Mucosa of gallbladder (tissue), 1 donor: ENCODE results near the gene VKORC1. TPM values are rescaled to one million over a fixed set of nuclear protein-coding genes. Genes with fewer than 3 reads are reported as not detected.
A peak's percentile ranks its signal among the peaks of the same experiment; 100 is the strongest.
"Not testable (repeated sequence)": the region's sequence is repeated elsewhere in the genome, so short reads cannot be mapped to it uniquely, and the experiment has no call there.

Experiments
- DNase-seq: peaks from one replicate; pipeline ENCODE4 v3.0.0-alpha.2; 2020; ENCODE audit warnings: low spot score
- total RNA-seq: library from RNA; stranded (reverse); gene quantifications from one replicate; pipeline ENCODE4 v1.2.1, GENCODE V29; 2021
- donor health status: DM: no; HTN: no; CAD: no.

VKORC1 gene
- total RNA-seq, 1 donor from 2014 or later = 100 TPM

DNA sequence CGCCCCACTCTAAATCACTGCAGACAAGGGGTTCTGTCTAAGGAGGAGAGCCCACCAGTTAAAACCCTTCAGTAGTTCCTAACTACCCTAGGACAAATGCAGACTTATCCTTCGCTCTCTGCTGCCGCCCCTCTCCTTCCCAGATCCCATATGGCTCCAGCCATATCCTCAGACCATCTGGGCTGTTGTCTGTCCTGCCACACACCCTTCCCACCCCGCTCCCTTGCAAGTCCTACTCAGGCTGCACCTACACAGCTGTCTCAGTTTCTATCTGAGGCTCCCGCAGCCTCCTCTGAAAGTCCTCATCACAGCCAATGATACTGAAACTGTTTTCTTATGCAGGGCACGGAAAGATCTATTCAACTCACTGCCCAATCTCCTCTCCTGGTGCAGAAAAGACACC is 12.9 kb upstream of the VKORC1 start:
- no peak for DNase-seq

GRCh38 chr16:31106509-31107464 is 12.2 kb upstream of the VKORC1 start:
- DNase-seq = no peak

DNA sequence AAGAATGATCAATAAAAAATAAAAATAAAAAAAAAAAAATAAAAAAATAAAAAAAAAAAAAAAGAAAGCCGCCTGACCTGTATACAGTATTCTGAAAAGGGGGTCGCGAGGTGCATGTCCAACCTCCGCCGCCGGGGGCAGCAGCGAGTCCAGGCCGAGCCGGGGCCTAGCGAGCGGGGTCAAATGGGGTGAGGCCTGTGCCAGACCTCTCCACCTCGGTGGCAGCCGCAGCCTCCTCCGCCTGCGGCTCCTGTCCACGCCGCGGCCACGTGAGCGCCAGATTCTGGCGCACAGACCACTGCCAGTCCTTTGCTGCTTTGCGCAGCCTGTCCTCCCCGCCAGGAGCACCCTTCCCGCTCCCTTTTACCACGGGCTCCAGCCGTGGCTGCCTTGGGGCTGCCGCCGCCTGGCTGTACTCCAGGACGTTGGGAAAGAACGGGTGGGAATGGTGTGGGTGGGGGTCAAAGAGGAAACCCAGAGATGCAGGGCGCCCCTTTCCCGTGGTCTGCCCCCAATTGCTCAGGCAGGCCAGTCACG is 11.1 kb upstream of the VKORC1 start:
- DNase-seq = peak; percentile 82

DNA sequence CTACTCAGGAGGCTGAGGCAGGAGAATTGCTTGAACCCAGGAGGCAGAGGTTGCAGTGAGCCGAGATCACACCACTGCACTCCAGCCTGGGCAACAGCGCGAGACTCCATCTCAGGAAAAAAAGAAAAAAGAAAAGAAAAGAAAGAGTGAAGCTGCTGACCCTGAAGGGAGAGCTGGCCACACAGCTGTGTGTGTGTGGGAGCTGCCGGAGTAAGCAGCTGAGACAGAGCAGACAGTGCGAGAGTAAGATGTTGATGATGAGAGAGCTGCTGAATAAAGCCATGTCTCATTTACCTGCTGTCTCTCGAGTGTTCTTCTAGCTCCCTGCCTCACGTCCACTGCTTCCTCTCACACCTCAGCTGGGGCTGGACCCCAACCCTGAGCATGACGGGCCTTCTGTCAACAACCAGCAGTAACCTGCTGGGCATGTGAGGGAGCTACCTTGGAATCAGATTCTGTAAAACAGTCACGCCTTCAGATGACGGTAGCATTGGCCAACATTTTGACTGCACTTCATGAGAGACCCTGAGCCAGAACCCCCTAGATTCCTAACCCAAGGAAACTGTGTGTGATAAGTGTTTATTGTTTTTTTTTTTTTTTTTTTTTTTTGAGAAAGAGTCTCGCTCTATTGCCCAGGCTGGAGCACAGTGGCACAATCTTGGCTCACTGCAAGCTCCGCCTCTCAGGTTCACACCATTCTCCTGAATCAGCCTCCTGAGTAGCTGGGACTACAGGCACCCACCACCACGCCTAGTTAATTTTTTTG is 6.5 kb upstream of the VKORC1 start:
- DNase-seq = not testable (repeated sequence)

DNA sequence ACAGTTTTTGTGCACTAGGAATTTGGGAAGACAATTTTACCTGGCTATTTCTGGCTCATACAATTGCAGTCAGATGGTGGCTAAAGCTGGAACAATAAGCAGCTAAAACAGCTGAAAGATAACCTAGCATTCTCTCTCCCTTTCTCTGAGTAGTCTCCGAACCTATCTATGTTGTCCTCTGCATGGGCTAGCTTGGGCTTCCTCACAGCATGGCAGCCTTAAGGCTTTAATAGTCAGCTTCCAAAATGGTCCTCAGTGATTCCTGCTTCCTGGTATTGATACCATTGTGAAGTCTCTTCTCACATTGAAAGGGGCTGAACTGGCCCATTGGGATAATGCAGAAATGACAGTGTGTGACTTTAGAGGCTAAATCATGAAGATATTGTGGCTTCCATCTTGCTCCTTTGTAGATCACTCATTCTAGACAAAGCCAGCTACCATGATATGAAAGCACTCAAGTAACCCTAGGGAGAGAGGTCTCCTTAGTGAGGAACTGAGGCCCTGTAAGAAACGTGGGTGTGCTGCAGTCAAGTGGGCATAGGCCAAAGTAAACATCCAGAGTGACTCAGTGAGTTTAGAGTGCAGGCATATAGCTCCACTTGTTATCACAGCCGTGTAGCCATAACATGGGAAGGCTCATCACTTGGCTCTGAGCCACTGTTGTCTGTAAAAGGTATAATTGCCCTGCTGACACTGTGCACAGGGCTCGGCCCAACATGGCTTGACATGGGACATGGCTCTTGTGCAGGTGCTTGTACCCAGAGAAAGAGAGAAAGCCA is 5.5 kb upstream of the VKORC1 start:
- no peak for DNase-seq

- no peak for DNase-seq
These were observed 541 bp downstream of the VKORC1 start for GRCh38 chr16:31094088-31094423.

DNA sequence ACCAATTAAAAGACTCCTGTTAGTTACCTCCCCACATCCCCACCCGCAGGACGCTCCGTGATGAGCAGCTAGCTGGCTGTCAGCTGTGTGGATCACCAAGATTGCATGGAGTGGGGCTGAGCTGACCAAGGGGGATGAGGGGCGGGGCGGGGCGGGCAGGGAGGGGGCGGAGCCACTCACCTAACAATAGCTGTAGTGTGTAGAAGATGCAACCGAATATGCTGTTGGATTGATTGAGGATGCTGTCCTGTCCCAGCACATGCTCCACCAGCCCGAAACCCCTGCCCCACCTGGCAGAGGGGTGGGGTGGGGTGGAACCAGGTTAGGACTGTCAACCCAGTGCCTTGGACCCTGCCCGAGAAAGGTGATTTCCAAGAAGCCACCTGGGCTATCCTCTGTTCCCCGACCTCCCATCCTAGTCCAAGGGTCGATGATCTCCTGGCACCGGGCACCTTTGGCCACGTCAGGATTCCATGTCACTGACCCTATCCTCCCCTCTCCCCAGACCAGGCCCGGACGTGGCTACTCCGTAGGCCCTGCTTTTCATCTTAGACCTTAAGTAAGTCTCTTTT is 1.4 kb downstream of the VKORC1 start:
- DNase-seq = no peak

DNA sequence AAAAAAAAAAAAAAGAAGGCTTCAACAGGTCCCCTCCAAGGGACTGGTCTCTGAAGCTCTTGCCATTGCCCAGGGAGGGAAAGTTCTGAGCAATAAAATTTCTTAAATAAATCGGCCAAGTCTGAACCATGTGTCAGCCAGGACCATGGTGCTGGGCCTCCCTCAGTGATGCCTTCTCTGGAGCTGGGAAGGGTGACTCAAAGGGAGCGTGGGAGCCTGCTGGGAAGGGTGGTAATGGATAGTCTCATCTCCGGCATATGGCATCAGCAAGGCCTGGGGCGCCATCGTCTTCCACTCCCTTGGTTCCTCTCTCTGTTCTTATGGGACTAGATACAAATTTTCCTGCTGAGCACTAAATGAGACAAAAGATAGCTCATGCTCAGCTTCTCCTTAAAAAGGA is 2.3 kb downstream of the VKORC1 start:
- no peak for DNase-seq

DNA sequence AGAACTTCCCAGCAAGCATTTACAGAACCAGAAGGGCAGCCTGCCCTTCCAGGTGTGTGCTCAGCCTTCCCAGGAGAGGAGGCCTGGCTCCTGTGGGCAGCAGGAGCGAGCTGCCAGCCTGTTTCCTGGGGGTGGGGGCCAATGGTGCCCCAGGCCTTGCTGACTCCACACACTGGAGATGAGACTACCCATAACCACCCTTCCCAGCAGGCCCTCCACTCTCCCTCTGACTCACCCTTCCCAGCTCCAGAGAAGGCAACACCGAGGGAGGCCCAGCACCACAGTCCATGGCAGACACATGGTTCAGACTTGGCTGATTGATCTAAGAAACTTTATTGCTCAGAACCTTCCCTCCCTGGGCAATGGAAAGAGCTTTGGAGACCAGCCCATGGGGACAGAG is 4.1 kb downstream of the VKORC1 start:
- DNase-seq = no peak

GRCh38 chr16:31089199-31089598 is 5.4 kb downstream of the VKORC1 start:
- DNase-seq = no peak

- DNase-seq = no peak
These were observed 6.0 kb downstream of the VKORC1 start, which contains the start of gene PRSS53 for GRCh38 chr16:31088459-31089183. Gene PRSS53 (minus strand): TSS chr16:31088943. CDS start chr16:31088809, 134 bp downstream.

DNA sequence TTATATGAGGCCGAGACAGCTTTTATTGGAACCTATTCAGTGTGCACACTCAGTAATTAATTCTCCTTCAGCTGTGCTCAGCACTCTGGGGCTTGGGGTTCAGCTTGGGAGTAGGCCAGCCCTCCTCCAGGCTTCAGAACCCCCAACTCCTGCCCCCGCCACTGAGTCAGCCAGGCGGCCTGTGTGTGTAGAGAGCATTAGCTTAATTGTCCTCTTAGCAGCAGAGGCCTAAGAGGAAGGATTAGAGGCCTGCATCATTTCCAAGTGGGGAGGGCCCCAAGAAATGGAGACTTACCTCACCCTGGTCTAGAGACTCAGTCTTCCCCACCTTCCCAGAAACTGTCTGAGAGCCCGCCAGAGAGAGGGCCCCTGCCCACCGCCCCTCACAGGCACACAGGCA is 6.6 kb downstream of the VKORC1 start:
- DNase-seq = no peak

DNA sequence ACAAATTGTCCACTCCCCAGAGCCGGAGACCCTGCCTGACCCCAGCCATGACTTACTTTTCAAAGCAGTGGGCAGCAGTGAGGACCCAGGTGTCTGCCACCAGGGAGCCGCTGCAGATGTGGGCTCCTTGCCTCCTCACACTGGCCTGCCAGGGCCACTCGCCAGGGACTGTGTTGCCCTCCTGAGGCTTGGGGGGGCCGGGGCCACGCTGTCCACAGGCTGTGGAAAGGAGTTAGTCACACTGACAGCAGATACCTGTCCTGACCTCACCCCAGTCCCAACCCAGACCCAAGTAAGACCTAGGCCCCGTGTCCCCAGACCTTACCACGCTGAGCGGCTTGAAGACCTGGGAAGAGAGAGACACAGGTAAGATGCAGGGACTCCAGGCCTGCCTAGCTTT is 7.1 kb downstream of the VKORC1 start:
- DNase-seq = no peak

GRCh38 chr16:31086629-31086906 is 8.0 kb downstream of the VKORC1 start:
- DNase-seq = no peak

DNA sequence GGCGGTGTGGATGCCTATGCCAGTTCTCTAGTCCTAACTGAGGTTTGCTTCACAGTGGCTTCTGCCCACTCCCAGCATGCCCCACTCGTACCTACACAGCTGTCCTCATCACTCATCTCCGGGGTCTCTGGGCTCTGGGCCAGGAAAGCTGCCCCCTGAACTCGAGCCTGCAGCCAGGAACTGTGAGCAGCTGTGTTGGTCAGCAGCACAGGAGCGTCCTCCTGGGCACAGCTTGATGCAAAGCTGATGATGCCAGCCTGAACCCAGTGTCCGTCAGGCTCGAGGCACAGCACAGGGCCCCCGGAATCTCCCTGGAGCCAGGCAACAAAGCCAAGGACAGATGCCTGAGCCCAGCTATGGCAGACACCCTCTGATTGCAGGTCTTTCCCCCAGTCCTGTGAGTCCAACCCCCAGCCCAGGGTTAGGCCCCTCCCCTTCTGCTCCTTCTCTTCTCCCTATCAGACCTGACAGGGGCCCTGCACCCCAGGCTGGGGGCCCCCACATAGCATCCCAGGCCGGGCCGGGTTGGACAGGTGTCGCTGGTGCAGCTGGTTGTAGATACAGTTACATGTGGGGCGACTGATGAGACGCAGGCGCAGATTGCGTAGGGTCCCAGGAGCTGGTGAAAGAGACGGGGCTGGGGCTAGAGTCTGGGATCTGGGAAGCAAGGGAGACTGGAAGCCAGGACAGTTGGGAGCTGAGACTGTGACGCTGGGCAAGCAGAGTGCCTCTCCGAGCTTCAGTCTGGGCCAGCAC is 8.5 kb downstream of the VKORC1 start:
- DNase-seq = no peak

- DNase-seq = no peak
These were observed 9.2 kb downstream of the VKORC1 start for GRCh38 chr16:31085411-31085810.

DNA sequence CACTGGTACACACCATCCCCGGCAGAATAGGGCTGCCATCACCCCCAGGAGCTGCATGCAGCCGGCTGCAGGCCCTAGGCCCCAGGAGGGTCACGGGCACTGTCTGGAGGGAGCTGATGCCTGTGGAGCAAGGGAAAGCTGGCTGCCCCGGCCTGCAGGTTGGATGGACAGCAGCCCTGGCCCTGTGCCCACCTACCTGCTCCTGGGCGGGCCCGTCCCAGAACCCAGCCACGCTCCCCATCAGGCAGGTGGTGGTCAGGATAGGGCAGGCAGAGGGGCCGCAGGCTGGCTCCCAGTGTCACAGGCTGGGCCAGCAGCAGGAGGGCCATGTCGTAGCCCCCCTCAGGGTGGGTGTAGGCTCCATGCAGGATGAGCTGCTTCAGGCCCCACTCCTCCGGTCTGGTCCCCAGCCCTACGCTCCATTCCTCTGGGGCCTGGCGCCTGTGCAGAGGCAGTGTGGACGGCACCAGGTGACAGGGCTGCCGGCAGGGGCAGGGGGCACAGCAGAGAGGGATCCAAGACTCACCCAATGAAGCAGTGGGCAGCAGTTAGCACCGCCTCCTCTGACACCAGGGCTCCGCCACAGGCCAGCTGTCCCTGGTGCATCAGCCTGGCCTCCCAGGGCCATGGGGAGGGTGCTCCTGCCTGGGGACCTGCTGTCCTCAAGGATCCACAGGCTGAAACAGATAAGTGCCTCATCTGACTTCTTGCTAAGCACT is 9.9 kb downstream of the VKORC1 start:
- no peak for DNase-seq

GRCh38 chr16:31083981-31084380 is 10.6 kb downstream of the VKORC1 start:
- no peak for DNase-seq

- DNase-seq = no peak
These were observed 11.0 kb downstream of the VKORC1 start for GRCh38 chr16:31083556-31083955.

- DNase-seq = no peak
These were observed 11.5 kb downstream of the VKORC1 start for GRCh38 chr16:31083081-31083480.
